ES-I3 (cell line): ENCODE data around the gene CTNNBIP1.

Source experiments
- H3K36me3 ChIP-seq: 2 replicates; pipeline ENCODE4 v1.6.1; 2013; ENCODE audit warnings: mild to moderate bottlenecking, low read length, control low read depth, moderate library complexity; ENCODE audit not compliant: insufficient read depth
- H3K4me1 ChIP-seq: 2 replicates; pipeline ENCODE4 v1.6.1; 2013; ENCODE audit warnings: mild to moderate bottlenecking, control low read depth, low read length; ENCODE audit not compliant: insufficient read depth
- H3K9ac ChIP-seq: 2 replicates; pipeline ENCODE4 v1.6.1; 2013; ENCODE audit warnings: low read depth, mild to moderate bottlenecking, low read length, moderate library complexity
- H3K9me3 ChIP-seq: 2 replicates; pipeline ENCODE4 v1.6.1; 2013; ENCODE audit warnings: mild to moderate bottlenecking, low read length, moderate library complexity; ENCODE audit not compliant: control insufficient read depth, insufficient read depth

Gene CTNNBIP1

GRCh38 chr1:9912264-9912936 is 2.3 kb upstream of the CTNNBIP1 start:
- no peak overlapping the region for H3K9ac ChIP-seq
- no peaks in the 10 kb centered on the region for H3K9me3 ChIP-seq

GRCh38 chr1:9910423-9911178 is 532 bp upstream of the CTNNBIP1 start:
- Histone ChIP-seq H3K36me3 (no peaks in the 10 kb centered on the region), H3K4me1 (no peaks in the 10 kb centered on the region; the same call in 1 of the 2 replicates), H3K9ac (peak overlapping the region; percentile 87), H3K9me3 (no peaks in the 10 kb centered on the region)

More at GRCh38 chr1:9912264-9912936, 2.3 kb upstream of the CTNNBIP1 start:
- Histone ChIP-seq H3K4me1 (no peaks in the 10 kb centered on the region; the same call in 1 of the 2 replicates), H3K36me3 (no peaks in the 10 kb centered on the region)

GRCh38 chr1:9909234-9910046 is 629 bp downstream of the CTNNBIP1 start:
- H3K36me3 ChIP-seq: no peaks in the 10 kb centered on the region
- no peaks in the 10 kb centered on the region for H3K9me3 ChIP-seq
- peaks cover 4% of the 10 kb centered on the region; the same call in 1 of the 2 replicates for H3K4me1 ChIP-seq
- peak overlapping the region; percentile 83 for H3K9ac ChIP-seq

GRCh38 chr1:9908871-9909233 is 1.2 kb downstream of the CTNNBIP1 start:
- H3K36me3 ChIP-seq: no peaks in the 10 kb centered on the region
- H3K4me1 ChIP-seq: peaks cover 4% of the 10 kb centered on the region; the same call in 1 of the 2 replicates
- H3K9ac ChIP-seq: peak overlapping the region; percentile 83; the same call in 1 of the 2 replicates
- H3K9me3 ChIP-seq: no peaks in the 10 kb centered on the region

GRCh38 chr1:9907441-9907840 is 2.6 kb downstream of the CTNNBIP1 start:
- H3K36me3 ChIP-seq: no peaks in the 10 kb centered on the region
- peaks cover 4% of the 10 kb centered on the region; the same call in 1 of the 2 replicates for H3K4me1 ChIP-seq
- no peaks in the 10 kb centered on the region for H3K9me3 ChIP-seq
- no peak overlapping the region for H3K9ac ChIP-seq

- Histone ChIP-seq H3K36me3 (no peaks in the 10 kb centered on the region), H3K9me3 (no peaks in the 10 kb centered on the region), H3K9ac (no peak overlapping the region), H3K4me1 (peaks cover 4% of the 10 kb centered on the region; the same call in 1 of the 2 replicates)
Observed at GRCh38 chr1:9906466-9906865, 3.6 kb downstream of the CTNNBIP1 start.

- Histone ChIP-seq H3K36me3 (no peaks in the 10 kb centered on the region), H3K9ac (no peak overlapping the region), H3K4me1 (peaks cover 4% of the 10 kb centered on the region; the same call in 1 of the 2 replicates), H3K9me3 (no peaks in the 10 kb centered on the region)
Observed at GRCh38 chr1:9905010-9905409, 5.1 kb downstream of the CTNNBIP1 start.

GRCh38 chr1:9904596-9904995 is 5.5 kb downstream of the CTNNBIP1 start:
- H3K9me3 ChIP-seq: no peaks in the 10 kb centered on the region
- H3K4me1 ChIP-seq: peaks cover 4% of the 10 kb centered on the region; the same call in 1 of the 2 replicates
- no peak overlapping the region for H3K9ac ChIP-seq
- no peaks in the 10 kb centered on the region for H3K36me3 ChIP-seq

- Histone ChIP-seq H3K36me3 (no peaks in the 10 kb centered on the region), H3K4me1 (peaks cover 4% of the 10 kb centered on the region; the same call in 1 of the 2 replicates), H3K9ac (no peak overlapping the region), H3K9me3 (no peaks in the 10 kb centered on the region)
Observed at GRCh38 chr1:9903801-9904527, 6.1 kb downstream of the CTNNBIP1 start.

- Histone ChIP-seq H3K9ac (no peak overlapping the region), H3K36me3 (no peaks in the 10 kb centered on the region), H3K4me1 (0 out of 2 replicates have a peak, but pooled peaks cover 4% of the 10 kb centered on the region), H3K9me3 (no peaks in the 10 kb centered on the region)
Observed at GRCh38 chr1:9902060-9902452, 8.0 kb downstream of the CTNNBIP1 start.

- H3K36me3 ChIP-seq: no peaks in the 10 kb centered on the region
- H3K9me3 ChIP-seq: no peaks in the 10 kb centered on the region
- H3K9ac ChIP-seq: no peak overlapping the region
- H3K4me1 ChIP-seq: 0 out of 2 replicates have a peak, but pooled peaks cover 4% of the 10 kb centered on the region
Observed at GRCh38 chr1:9901148-9902059, 8.7 kb downstream of the CTNNBIP1 start.

- no peaks in the 10 kb centered on the region for H3K9me3 ChIP-seq
- H3K9ac ChIP-seq: no peak overlapping the region
- H3K36me3 ChIP-seq: no peaks in the 10 kb centered on the region
- H3K4me1 ChIP-seq: 0 out of 2 replicates have a peak, but pooled peaks cover 4% of the 10 kb centered on the region
Observed at GRCh38 chr1:9900142-9901043, 9.7 kb downstream of the CTNNBIP1 start.
